NCI-H226 (cell line): Measurements from ENCODE around the gene WDR5B.
A peak's percentile ranks its signal among the peaks of the same experiment; 100 is the strongest.
"Not testable (repeated sequence)": the region's sequence is repeated elsewhere in the genome, so short reads cannot be mapped to it uniquely, and the experiment has no call there.

Experiments used
- DNase-seq: peaks from one replicate; pipeline ENCODE4 v3.0.0-alpha.2; 2015

WDR5B gene

DNA sequence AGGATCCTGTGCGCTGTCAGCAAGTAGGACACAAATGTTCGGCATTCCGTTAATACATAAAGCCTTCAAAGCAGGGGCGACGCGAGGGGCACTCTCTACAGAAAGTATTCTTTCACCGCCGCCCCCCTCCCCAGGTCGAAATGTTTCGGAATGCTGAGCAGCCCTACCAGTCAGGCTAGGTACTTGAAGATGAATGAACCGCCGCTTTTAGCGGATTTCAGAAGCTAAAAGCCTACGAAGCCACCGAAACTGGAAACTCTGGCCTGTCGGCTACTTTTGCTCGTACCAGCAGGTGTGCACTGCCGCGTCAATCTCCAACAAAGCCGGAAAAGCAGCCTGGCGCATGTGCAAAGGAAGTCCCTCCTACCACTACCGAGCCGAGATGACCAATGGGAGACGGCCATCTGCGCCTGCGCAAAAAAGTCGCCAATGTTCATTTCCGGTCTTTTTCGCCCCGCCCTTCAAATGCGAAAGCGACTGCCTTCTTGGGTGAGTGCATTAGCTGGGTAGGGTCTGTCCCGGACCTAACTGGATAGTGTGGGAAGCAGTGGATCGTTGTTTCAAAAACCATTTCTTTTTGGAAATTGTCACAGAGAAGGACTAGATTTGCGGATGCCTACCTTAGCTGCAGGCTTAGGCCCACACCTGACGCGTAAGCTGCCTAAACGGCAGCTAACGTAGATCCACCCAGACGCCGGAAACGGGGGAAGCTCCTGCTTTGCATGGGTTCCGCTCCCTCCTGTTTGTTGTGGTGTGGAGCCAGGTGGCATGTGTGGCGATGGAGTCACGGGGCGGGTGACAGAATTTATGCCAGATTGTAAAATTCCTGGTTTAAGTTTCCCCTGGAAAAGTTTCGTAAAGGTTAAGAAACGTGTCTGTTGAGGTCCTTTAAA is at the start of gene WDR5B:
Gene WDR5B, minus strand, starts transcription at position 301 of the 893 bp plus-strand sequence. CDS start 534 bp downstream, outside the sequence.
- DNase-seq = peak; percentile 74

DNA sequence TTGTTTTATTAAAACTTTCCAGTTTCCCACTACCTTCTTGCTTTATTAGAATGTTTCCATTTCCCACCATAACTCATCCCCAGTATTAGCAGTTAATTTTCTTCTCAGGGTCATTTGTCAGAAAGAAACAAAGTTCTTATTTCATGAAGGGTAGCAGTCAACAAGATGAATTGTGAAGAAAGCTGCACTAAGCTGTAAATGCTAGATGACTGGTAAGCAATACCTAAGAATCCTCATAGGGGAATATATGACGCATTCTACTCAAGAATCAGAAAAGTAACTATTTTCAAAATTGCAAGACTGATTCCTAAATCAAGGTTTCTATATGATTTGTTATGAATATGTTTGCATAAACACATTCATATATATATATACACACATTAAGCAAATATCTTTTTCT is 48.8 kb upstream of the WDR5B start:
- no peak for DNase-seq

DNA sequence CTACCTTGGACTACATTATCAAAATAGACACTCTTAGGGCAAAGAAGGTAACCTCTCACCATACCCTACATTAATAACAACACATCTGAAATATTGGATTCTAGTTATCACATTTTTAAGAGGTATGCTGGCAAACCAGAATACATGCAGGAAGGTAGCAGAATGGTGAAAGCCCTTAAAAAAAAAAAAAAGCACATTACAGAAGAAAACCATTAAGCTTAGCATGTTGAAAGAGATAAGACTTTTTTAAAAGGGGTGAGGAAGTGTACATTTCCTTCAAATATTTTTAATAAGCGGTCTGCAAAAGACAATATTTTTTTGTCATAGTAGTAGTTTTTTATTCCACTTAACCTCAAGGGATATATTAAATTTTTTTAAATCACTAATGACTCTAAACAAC is 46.5 kb upstream of the WDR5B start:
- no peak for DNase-seq

DNA sequence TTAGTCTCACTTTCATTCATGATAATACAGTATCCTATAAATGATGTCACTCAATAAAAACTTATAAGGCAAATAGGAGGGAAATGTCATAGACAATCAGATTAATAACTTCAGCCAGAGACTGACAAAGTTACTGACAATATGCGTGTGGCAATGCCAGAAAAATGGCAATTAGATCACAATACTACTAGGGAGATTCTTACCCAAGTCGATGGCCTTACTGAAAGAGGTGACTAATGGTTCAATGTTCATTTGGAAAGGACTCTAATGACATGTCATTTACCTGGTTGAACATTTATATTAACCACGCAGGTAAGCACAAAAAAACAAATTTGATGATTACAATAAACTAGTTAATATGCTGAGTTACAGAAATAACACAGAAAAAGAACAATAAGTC is 45.9 kb upstream of the WDR5B start:
- no peak for DNase-seq

DNA sequence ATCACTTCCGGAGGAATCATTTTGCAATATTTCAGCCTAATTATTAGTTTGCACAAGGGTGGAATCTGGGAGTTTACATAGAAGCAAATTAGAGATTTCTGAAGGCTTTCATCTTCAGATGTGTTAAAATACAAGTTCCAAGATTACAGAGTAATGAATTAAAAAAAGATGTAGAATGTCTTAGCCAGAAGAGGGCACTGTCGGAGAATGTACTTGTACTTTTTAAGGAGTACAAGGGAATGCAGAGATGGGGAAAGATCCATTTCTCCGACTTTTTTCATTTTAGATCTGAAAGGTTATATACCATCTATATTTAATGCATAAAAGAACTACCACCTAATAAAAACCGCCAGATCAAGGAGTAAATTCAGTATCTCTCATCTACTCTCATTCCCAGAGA is 43.1 kb upstream of the WDR5B start:
- no peak for DNase-seq

DNA sequence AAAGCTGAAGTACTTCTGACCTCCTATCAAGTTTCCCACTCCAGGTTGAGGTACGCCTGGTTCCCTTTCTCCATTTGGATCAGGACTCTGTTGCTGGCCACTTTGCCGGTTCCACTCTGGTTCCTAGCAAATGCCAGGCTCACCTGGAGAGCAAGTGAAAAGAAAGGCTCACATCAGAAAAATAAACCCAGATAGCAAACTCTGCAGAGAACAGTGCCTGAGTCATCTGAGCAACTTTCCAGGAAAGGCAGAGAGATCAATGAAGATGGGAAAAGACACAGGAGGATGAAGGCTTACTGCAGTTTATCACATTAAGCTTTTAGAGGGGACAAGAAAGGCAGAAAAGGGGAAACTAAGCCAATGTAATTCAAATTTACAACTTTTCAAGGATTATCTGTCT is 41.8 kb upstream of the WDR5B start:
- DNase-seq = no peak

DNA sequence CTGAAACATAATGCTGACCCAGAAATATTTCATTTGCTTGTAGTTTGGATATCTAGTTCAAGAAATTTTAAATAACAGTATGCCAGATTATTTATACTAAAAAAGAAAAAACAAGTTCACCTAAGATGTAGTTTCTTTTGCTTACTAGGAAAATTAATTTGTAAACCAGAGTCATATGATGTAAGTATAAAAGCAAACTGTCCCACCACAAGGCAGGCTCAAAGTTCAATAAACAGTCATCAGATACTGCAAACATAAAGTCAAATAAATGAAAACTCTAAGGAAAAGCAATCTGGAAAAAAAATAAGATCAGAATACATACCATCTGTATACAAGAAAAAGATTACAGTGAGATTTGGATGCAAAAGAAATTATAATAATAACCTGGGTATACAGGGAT is 40.2 kb upstream of the WDR5B start:
- DNase-seq = no peak

DNA sequence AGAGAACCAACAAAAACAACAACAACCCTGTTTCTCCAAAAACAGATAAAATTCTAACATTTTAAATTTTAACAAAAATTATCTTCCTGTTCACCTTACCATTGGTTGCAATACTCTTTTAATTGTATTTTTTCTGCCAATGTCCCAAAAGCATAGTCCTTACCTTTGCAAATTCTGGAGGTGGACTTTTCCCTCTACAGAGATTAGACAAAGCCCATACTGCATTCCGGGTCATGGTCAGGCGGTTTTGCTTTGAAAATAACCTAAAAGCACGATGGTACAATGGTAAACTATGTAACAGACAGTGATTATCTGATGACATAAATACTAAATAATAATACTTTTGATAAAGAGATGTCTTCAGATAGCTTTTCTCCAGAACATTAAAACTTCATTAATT is 35.5 kb upstream of the WDR5B start:
- no peak for DNase-seq

DNA sequence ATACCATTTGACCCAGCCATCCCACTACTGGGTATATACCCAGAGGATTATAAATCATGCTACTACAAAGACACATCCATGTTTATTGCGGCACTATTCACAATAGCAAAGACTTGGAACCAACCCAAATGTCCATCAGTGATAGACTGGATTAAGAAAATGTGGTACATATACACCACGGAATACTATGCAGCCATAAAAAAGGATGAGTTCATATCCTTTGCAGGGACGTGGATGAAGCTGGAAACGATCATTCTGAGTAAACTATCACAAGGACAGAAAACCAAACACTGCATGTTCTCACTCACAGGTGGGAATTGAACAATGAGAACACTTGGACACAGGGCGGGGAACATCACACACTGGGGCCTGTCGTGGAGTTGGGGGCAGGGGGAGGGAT is 32.4 kb upstream of the WDR5B start:
- not testable (repeated sequence) for DNase-seq

DNA sequence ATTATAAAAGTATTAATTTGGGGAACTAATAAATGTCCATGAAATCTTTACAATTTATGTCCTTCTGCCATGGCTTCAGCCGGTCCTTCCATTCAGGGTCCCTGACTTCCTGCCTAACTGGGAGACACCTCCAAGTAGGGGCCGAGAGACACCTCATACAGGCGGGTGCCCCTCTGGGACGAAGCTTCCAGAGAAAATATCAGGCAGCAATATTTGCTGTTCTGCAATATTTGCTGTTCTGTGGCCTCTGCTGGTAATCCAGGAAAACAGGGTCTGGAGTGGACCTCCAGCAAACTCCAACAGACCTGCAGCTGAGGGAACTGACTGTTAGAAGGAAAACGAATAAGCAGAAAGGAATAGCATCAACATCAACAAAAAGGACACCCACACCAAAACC is 28.6 kb upstream of the WDR5B start:
- DNase-seq = not testable (repeated sequence)

DNA sequence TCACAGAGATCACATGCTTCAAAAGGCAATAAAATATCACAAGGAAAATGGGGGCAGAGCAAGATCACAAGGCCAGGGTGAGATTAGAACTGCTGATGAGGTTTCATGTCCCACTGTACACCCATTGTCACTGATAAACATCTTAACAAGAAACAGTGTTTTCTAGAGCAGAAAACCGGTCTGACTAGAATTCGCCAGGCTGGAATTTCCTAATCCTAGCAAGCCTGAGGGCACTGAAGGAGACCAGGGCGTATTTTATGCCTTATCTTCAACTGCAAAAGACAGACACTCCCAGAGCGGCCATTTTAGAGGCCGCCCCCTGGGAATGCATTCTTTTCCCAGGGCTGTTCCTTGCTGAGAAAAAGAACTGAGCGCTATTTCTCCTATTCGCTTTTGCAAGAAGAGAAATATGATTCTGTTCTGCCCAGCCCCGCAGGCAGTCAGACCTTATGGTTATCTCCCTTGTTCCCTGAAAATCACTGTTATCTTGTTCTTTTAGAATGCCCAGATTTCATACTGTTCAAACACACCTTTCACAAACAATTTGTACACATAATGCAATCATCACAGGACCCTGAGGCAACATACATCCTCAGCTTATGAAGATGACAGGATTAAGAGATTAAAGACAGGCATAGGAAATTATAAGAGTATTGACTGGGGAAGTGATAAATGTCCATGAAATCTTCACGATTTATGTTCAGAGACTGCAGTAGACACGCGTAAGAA is 28.1 kb upstream of the WDR5B start:
- not testable (repeated sequence) for DNase-seq

DNA sequence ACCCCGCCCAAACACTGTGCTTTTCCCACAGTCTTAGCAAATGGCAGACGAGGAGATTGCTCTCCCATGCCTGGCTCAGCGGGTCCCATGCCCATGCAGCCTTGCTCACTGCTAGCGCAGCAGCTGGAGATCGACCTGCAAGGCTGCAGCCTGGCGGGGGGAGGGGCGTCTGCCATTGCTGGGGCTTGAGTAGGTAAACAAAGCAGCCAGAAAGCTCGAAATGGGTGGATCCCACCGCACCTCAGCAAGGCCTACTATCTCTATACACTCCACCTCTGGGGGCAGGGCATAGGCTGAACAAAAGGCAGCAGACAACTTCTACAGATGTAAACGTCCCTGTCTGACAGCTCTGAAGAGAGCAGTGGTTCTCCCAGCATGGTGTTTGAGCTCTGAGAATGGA is 27.2 kb upstream of the WDR5B start:
- no peak for DNase-seq

DNA sequence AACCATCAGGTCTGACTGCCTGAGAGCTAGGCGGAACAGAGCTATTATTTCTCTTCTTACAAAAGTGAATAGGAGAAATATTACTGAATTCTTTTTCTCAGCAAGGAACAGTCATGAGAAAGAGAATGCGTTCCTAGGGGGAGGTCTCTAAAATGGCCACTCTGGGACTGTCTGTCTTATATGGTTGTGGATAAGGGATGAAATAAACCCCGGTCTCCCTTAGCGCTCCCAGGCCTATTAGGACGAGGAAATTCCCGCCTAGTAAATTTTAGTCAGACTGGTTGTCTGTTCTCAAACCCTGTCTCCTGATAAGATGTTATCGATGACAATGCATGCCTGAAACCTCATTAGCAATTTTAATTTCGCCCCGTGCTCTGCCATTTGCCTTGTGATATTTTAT is 20.1 kb upstream of the WDR5B start:
- no peak for DNase-seq

DNA sequence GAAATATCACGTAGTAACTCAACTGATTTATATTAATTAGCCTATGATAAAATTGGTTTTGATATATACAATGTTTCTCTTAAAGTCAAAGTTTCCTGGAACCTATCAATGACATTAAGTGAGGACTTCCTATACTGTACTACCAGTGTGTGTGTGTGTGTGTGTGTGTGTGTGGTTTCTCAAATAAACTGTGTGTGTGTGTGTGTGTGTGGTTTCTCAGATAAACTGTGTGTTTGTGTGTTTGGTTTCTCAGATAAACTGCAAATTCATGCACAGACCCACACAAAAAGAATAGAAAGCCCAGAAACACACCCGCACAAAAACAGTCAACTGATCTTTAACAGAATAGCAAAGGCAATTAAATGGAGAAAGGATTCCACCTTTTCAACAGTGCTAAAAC is 14.5 kb upstream of the WDR5B start:
- DNase-seq = no peak

DNA sequence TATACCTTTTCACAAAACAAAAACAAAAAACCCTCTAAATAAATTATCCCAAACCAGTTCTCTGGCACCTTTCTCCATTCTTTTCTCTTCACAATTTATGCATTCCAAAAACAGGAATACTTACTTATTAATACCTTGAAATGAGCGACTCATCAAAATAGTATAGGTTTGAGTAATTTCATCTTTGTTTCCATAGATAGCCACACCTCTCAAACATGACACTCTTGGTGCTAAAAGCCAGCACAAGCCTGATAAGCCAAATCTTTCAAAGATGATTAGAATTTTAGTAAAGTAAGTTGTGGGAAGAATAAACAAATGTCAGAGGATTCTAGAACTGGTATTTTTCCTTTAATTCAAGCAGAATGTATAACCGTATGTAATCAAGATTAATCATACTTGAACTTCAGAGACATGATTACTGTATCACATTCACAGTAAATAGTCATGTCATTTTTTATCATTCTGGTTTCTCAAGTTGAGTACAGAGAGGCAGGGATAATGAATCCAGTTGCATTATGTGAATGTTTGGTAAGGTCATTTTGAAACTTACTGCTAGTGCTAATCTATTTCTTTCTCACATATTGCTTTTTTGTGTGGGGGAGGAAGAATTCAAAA is 12.1 kb upstream of the WDR5B start:
- no peak for DNase-seq

DNA sequence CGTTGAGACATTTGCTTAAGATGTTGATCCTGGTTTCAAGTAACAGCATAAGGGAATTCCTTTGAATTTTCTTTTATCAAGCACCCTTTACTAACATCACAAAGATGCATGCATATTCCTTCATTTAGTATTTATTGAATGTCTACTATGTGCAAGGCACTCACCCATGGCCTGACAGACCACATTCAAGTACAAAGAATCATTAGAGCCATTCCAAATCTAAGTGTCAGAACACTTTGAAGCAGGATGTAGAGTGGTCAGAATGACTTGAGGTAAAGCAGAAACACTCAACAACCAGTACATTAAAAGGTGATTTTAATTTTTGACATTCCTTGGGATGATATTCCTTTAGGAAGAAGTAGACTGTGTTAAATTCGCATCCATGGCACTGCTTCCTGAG is 6.0 kb upstream of the WDR5B start:
- no peak for DNase-seq

DNA sequence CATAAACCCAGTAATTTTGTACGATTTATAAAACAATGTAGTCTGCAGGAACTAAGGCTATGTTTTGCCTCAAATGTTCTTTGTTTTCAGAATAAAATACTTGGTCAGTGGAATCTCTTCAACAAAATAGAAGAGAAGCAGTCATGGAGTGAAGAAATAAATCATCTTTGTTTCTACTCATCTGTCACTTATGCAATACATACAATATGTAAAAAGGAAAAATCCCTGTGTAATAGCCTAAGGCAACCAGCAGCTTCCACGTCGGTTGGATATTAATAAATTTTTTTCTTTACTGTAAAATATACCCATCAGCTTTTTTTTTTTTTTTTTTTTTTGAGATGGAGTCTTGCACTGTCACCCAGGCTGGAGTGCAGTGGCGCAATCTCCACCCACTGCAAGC is 5.2 kb upstream of the WDR5B start:
- DNase-seq = no peak

DNA sequence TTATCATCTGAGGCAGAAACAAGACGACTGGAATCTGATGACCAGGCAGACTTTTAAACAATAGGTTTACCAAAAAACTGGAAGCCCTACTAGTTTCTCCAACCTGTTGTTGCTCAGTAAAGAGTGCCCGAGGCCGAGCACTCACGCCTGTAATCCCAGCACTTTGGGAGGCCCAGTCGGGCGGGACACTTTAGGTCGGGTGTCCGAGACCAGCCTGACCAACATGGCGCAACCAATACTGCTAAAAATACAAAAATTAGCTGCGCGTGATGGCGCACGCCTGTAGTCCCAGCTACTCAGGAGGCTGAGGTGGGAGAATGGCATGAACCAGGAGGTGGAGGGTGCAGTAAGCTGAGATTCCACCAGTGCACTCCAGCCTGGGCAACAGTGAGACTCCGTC is 1.1 kb upstream of the WDR5B start:
- no peak for DNase-seq

DNA sequence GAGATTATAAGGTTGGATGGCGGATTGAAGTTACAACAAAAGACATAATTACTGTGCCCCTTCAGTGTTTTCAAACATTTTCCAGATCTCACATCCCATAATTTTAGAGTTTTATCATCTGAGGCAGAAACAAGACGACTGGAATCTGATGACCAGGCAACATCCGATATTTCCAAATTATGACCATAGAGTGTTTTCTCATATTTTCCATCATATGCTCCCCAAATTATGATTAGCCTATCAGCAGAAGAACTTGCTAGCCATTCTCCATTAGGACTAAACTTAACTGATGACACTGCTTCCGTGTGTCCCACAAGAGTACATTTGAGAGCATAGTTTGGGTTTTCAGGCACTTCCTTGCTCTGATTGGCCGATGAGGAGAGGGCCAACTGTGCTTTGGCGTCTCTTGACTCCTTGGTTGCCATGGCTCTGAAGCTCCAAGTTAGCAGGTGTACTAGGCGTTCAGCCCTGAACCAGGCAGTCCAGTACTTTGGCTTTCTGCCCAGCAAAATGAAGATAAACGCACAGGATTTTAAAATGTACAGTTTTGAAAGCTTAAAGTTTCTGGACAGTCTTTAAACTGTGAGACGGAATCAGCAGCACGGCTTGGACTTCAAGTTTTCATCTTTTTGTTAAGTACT is 638 bp downstream of the WDR5B start:
- DNase-seq = peak; percentile 20

DNA sequence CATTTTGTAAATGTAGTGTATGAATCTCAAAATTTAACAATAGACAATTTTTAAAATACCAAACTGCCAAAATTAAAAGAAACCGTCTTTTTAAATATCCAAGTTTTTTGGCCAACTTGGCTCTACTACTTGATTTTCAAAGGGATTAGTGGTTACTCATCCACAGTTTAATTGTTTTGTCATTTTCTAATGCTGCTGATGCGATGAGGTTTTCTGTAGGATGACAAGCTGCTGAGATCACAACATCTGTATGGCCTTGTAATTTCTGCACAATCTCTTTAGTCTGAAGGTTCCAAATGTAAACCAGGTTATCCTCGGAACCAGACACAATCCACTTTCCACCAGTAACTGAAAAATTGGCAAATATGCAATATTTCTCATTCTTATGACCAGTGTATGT is 1.5 kb downstream of the WDR5B start:
- no peak for DNase-seq

DNA sequence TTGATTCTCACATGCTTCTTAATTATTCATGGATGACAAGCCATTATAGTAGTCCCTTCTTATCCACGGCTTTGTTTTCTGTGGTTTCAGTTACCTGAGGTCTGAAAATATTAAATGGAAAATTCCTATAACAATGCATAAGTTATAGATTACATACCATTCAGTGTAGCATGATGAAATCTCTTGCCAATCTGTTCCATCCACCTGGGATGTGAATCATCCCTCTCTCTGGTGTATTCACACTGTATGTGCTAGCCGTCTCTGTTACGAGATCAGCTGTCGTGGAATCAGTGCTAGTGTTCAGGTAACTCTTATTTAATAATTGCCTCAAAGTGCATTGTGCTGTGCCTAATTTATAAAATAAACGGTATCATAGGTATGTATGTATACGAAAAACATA is 5.2 kb downstream of the WDR5B start:
- DNase-seq = no peak

DNA sequence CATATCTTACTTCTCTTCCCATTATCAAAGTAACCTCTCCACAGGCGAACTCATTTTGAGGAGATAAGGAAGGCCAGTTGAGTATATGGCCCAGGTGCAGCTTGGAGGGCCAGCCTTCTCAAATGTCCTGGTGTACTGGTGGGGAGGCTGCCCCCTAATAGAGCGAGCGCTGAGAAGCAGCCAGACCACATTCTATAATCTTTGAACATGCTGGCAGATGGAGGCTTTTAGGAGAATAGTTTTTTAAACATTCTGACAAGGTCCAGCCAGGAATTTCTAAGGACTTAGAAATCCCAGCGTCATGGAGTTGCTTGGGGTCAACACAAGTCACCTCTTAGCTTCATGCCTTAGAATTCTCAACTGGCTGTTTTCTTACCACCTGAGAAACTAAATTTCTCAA is 5.8 kb downstream of the WDR5B start:
- DNase-seq = no peak

DNA sequence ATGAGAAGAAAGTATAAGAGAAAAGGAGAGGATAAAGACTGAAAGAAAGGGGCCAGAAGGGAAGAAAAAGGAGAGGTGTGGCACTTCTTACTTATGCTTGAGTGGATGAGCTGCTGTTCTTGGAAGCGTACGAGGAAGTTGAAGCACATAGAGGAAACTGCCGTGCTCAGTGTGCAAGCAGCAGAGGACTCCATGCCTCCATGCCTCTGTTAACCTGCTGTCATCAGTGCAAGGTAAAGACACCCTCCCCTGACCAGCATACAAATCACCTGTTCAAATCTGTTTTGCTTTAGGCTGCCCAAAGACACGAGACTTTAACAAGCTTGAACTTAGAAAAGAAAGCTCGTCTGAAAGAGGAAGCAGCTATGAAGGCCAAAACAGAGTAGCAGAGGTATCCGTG is 6.4 kb downstream of the WDR5B start:
- DNase-seq = no peak

DNA sequence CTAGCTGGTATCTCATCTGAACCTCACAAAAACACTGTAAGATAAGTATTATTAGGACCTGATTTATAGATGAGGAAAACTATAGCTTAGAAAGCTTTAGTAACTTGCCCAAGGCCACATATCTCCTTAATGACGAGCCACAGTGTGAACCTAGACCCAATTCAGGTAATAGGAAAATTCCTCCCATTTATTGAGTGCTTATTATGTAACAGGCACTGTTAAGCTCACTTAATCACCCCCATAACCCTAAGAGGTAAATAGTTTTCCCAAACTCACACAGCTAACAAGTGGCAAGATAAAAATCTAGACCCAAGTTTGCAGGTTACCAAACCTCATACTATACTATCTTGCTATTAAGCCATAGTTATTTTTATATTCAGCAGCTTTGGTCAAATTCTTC is 7.9 kb downstream of the WDR5B start:
- DNase-seq = no peak
